ENCODE measurements around the gene SH3RF2.

SH3RF2 gene

DNA sequence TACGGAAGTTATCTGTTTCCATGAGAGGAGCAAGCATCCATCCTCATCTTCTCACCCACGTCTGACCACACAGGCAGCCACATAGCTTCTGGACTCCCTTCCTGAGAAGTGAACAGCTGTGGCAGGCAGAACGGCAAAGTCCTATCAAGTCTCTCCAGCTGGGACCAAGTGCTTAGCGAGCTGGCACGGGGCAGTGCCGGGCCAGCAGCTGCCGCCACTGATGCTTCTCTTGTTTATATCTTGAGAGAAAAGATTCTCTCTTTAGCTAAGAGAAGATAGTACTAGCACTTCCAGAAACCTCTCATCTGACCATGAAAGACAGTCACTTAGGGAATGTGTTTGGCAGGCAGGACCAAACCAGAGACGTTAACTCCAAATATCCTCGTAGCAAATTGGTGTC lies 131.8 kb downstream of the SH3RF2 start:
- no peak overlapping the region for H3K4me2 ChIP-seq (ENCODE audit: insufficient read depth, low read length)
- no peak for ATAC-seq (ENCODE audit: insufficient read depth, low read depth)
- H3K9ac ChIP-seq (ENCODE audit: low read depth, low read length) = no peak overlapping the region
- H3K36me3 ChIP-seq (ENCODE audit: insufficient read depth, low read length) = no peaks in the 10 kb centered on the region
- no peaks in the 10 kb centered on the region for H3K4me1 ChIP-seq (ENCODE audit: insufficient read depth, low read length)
- no peaks in the 10 kb centered on the region for H4K20me1 ChIP-seq (ENCODE audit: insufficient read depth, low read length)
- no peak overlapping the region for H3K27ac ChIP-seq (ENCODE audit: low read length)
- no peak overlapping the region for H2AFZ ChIP-seq (ENCODE audit: low read depth, low read length)
- no peak overlapping the region for H3K4me3 ChIP-seq (ENCODE audit: low read depth in 1 of 2, low read length in 2 of 2)
- H3K27me3 ChIP-seq (ENCODE audit: insufficient read depth, low read length, poor library complexity) = peaks cover 13% of the 10 kb centered on the region
- DNase-seq = no peak
- no peaks in the 10 kb centered on the region for H3K79me2 ChIP-seq (ENCODE audit: insufficient read depth, low read length)
- no peak for TF ChIP-seq EZH2 (IDR thresholded peaks at IDR 0.05; ENCODE audit: borderline replicate concordance, low read depth, low read length, severe bottlenecking)
- no peak for TF ChIP-seq CTCF (IDR thresholded peaks at IDR 0.05; ENCODE audit: borderline replicate concordance, extremely low read depth, low read length, poor library complexity, severe bottlenecking)
- H3K9me3 ChIP-seq (ENCODE audit: insufficient read depth, low read length, severe bottlenecking) = no peaks in the 10 kb centered on the region

DNA sequence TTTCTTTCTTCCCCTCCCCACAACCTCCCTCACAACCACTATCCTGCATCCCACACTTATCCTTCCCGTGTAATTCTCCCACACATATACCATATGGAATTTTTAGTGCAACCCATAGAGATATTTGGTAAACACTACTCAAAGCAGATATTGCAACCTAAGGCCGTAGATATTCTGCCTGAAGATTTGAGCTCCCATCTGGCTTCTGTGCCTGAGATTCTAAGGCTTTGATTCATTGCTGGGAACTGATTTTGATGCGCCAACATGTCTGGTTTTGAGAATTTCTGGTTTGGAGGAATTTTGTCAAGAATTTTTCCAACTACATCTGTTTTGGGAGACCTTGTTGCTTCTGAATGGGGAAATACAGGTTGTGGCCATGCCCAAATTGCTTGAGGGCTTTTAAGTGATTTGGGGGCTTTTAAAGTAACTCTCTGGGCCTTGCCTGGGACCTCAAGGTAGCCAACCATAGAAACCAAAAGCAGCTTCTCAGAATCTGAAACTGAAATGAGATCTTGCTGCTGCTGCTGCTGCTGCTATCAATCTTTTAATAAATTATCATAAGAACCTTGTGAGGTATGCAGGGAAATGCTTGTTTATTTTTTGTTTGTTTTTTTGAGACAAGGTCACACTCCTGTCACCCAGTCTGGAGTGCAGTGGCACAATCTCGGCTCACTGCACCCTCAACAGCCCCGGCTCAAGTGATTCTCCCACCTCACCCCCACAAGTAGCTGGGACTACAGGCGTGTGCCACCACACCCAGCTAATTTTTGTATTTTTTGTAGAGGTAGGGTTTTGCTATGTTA lies 132.8 kb downstream of the SH3RF2 start:
- Histone ChIP-seq H3K4me2 (ENCODE audit: insufficient read depth, low read length) (no peak overlapping the region), H4K20me1 (ENCODE audit: insufficient read depth, low read length) (no peaks in the 10 kb centered on the region), H3K27me3 (ENCODE audit: insufficient read depth, low read length, poor library complexity) (peaks cover 13% of the 10 kb centered on the region), H3K9me3 (ENCODE audit: insufficient read depth, low read length, severe bottlenecking) (no peaks in the 10 kb centered on the region), H2AFZ (ENCODE audit: low read depth, low read length) (no peak overlapping the region), H3K4me3 (ENCODE audit: low read depth in 1 of 2, low read length in 2 of 2) (no peak overlapping the region), H3K36me3 (ENCODE audit: insufficient read depth, low read length) (no peaks in the 10 kb centered on the region), H3K4me1 (ENCODE audit: insufficient read depth, low read length) (no peaks in the 10 kb centered on the region), H3K27ac (ENCODE audit: low read length) (no peak overlapping the region), H3K79me2 (ENCODE audit: insufficient read depth, low read length) (no peaks in the 10 kb centered on the region), H3K9ac (ENCODE audit: low read depth, low read length) (no peak overlapping the region)
- TF ChIP-seq CTCF (IDR thresholded peaks at IDR 0.05; ENCODE audit: borderline replicate concordance, extremely low read depth, low read length, poor library complexity, severe bottlenecking) (no peak), EZH2 (IDR thresholded peaks at IDR 0.05; ENCODE audit: borderline replicate concordance, low read depth, low read length, severe bottlenecking) (no peak)
- no peak for DNase-seq
- ATAC-seq (ENCODE audit: insufficient read depth, low read depth) = no peak

DNA sequence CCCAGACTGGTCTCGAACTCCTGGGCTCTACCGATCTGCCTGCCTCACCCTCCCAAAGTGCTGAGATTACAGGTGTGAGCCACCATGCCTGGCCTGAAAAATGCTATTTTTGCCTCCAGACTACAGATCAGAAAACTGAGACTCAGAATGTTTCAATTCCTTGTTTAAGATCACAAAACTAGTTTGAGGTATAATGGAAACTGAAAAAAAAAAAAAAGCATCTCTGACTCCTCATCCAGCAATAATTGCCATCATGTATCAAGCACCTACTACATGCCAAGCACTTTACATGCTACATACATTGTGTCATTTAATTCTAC lies 133.4 kb downstream of the SH3RF2 start:
- Histone ChIP-seq H3K9me3 (ENCODE audit: insufficient read depth, low read length, severe bottlenecking) (no peaks in the 10 kb centered on the region), H3K36me3 (ENCODE audit: insufficient read depth, low read length) (no peaks in the 10 kb centered on the region), H3K4me2 (ENCODE audit: insufficient read depth, low read length) (no peak overlapping the region), H3K4me3 (ENCODE audit: low read depth in 1 of 2, low read length in 2 of 2) (no peak overlapping the region), H3K79me2 (ENCODE audit: insufficient read depth, low read length) (no peaks in the 10 kb centered on the region), H3K4me1 (ENCODE audit: insufficient read depth, low read length) (no peaks in the 10 kb centered on the region), H2AFZ (ENCODE audit: low read depth, low read length) (no peak overlapping the region), H4K20me1 (ENCODE audit: insufficient read depth, low read length) (no peaks in the 10 kb centered on the region), H3K27ac (ENCODE audit: low read length) (no peak overlapping the region), H3K9ac (ENCODE audit: low read depth, low read length) (no peak overlapping the region), H3K27me3 (ENCODE audit: insufficient read depth, low read length, poor library complexity) (peaks cover 13% of the 10 kb centered on the region)
- no peak for DNase-seq
- ATAC-seq (ENCODE audit: insufficient read depth, low read depth) = no peak
- no peak for TF ChIP-seq CTCF (IDR thresholded peaks at IDR 0.05; ENCODE audit: borderline replicate concordance, extremely low read depth, low read length, poor library complexity, severe bottlenecking)
- no peak for TF ChIP-seq EZH2 (IDR thresholded peaks at IDR 0.05; ENCODE audit: borderline replicate concordance, low read depth, low read length, severe bottlenecking)

Data from DND-41 (cell line).